H9 (cell line): ENCODE measurements around the gene BTN1A1. TPM values are rescaled to one million over a fixed set of nuclear protein-coding genes. Genes with fewer than 3 reads are reported as not detected.
A peak's percentile ranks its signal among the peaks of the same experiment; 100 is the strongest.

Experiments used
- DNase-seq: peaks from one replicate; pipeline ENCODE4 v3.0.0-alpha.2; 2017
- H2AFZ ChIP-seq: one replicate; pipeline ENCODE4 v1.6.1; 2013; ENCODE audit warnings: mild to moderate bottlenecking, low read length, control low read depth, moderate library complexity
- H2AK5ac ChIP-seq: 2 replicates; pipeline ENCODE4 v1.6.1; 2013; ENCODE audit warnings: low read length, control low read depth, mixed read lengths; ENCODE audit not compliant: insufficient read length
- H2BK120ac ChIP-seq: one replicate; pipeline ENCODE4 v1.6.1; 2013; ENCODE audit warnings: low read depth, mild to moderate bottlenecking, low read length, control low read depth, inconsistent platforms; ENCODE audit not compliant: poor library complexity, severe bottlenecking
- H2BK12ac ChIP-seq: 2 replicates; pipeline ENCODE4 v1.6.1; 2013; ENCODE audit warnings: low read length, control low read depth, mixed read lengths, low read depth; ENCODE audit not compliant: insufficient read length
- H2BK15ac ChIP-seq: 2 replicates; pipeline ENCODE4 v1.6.1; 2013; ENCODE audit warnings: low read depth, low read length, control low read depth
- H2BK20ac ChIP-seq: one replicate; pipeline ENCODE4 v1.6.1; 2013; ENCODE audit warnings: low read depth, mild to moderate bottlenecking, low read length, control low read depth, inconsistent platforms; ENCODE audit not compliant: poor library complexity, severe bottlenecking
- H2BK5ac ChIP-seq: 2 replicates; pipeline ENCODE4 v1.6.1; 2013; ENCODE audit warnings: low read length, control low read depth, mixed read lengths; ENCODE audit not compliant: insufficient read length
- H3K14ac ChIP-seq: 2 replicates; pipeline ENCODE4 v1.6.1; 2013; ENCODE audit warnings: low read length, control low read depth; ENCODE audit not compliant: insufficient read depth
- H3K18ac ChIP-seq: 2 replicates; pipeline ENCODE4 v1.6.1; 2013; ENCODE audit warnings: low read depth, mild to moderate bottlenecking, mixed read lengths, low read length, control low read depth; ENCODE audit not compliant: insufficient read length
- H3K23ac ChIP-seq: 2 replicates; pipeline ENCODE4 v1.6.1; 2013; ENCODE audit warnings: low read length, control low read depth, mixed read lengths, low read depth; ENCODE audit not compliant: insufficient read length
- H3K23me2 ChIP-seq: 2 replicates; pipeline ENCODE4 v1.6.1; 2013; ENCODE audit warnings: low read depth, mild to moderate bottlenecking, mixed read lengths, low read length, control low read depth; ENCODE audit not compliant: insufficient read length, poor library complexity, severe bottlenecking
- H3K27ac ChIP-seq: 2 replicates; pipeline ENCODE4 v1.5.1; 2013; ENCODE audit warnings: low read length, control low read depth, mixed read lengths, low read depth; ENCODE audit not compliant: insufficient read length
- H3K27me3 ChIP-seq: 2 replicates; pipeline ENCODE4 v1.6.1; 2013; ENCODE audit warnings: low read length, control low read depth, inconsistent platforms; ENCODE audit not compliant: insufficient read depth
- H3K4ac ChIP-seq: 2 replicates; pipeline ENCODE4 v1.6.1; 2013; ENCODE audit warnings: low read depth, mild to moderate bottlenecking, control low read depth, inconsistent platforms, low read length, moderate library complexity
- H3K4me1 ChIP-seq: 2 replicates; pipeline ENCODE4 v1.6.1; 2013; ENCODE audit warnings: low read length, control low read depth, inconsistent platforms; ENCODE audit not compliant: insufficient read depth
- H3K4me2 ChIP-seq: 2 replicates; pipeline ENCODE4 v1.6.1; 2013; ENCODE audit warnings: low read length, control low read depth, mixed read lengths; ENCODE audit not compliant: insufficient read length, insufficient read depth
- H3K56ac ChIP-seq: 2 replicates; pipeline ENCODE4 v1.6.1; 2013; ENCODE audit warnings: low read depth, mild to moderate bottlenecking, mixed read lengths, low read length, control low read depth; ENCODE audit not compliant: insufficient read length
- H3K79me1 ChIP-seq: 2 replicates; pipeline ENCODE4 v1.6.1; 2013; ENCODE audit warnings: low read depth, mild to moderate bottlenecking, moderate library complexity, low read length, control low read depth, inconsistent platforms; ENCODE audit not compliant: insufficient read depth, poor library complexity, severe bottlenecking
- H3K79me2 ChIP-seq: 2 replicates; pipeline ENCODE4 v1.6.1; 2013; ENCODE audit warnings: low read length, control low read depth, inconsistent platforms; ENCODE audit not compliant: insufficient read depth
- H3K9ac ChIP-seq: 2 replicates; pipeline ENCODE4 v1.6.1; 2013; ENCODE audit warnings: low read length, control low read depth, mixed read lengths; ENCODE audit not compliant: insufficient read length; ENCODE audit errors: extremely low read depth
- H3K9me3 ChIP-seq: one replicate; pipeline ENCODE4 v1.6.1; 2013; ENCODE audit warnings: low read depth, low read length, inconsistent platforms; ENCODE audit not compliant: control insufficient read depth
- H3T11ph ChIP-seq: one replicate; pipeline ENCODE4 v1.6.1; 2013; ENCODE audit warnings: mild to moderate bottlenecking, low read length, control low read depth, inconsistent platforms
- H4K20me1 ChIP-seq: one replicate; pipeline ENCODE4 v1.6.1; 2013; ENCODE audit not compliant: control insufficient read depth, insufficient read length, insufficient read depth
- H4K5ac ChIP-seq: 2 replicates; pipeline ENCODE4 v1.6.1; 2013; ENCODE audit warnings: low read depth, mild to moderate bottlenecking, mixed read lengths, low read length, control low read depth; ENCODE audit not compliant: insufficient read length
- H4K8ac ChIP-seq: replicated peaks from 2 replicates; pipeline ENCODE4 v1.6.1; 2013; ENCODE audit warnings: low read length, control low read depth, mixed read lengths, low read depth; ENCODE audit not compliant: insufficient read length
- H4K91ac ChIP-seq: 2 replicates; pipeline ENCODE4 v1.6.1; 2013; ENCODE audit warnings: low read depth, mild to moderate bottlenecking, moderate library complexity, mixed read lengths, low read length, control low read depth; ENCODE audit not compliant: insufficient read length
- H3K27ac Mint-ChIP-seq, 3 experiments: 2 replicates in 2 of 3; 3 replicates in 1 of 3; pipeline ENCODE4 v1.8.0; 2020 to 2021; ENCODE audit warnings: mixed read lengths in 3 of 3, mild to moderate bottlenecking in 1 of 3, moderate library complexity in 1 of 3
- H3K27me3 Mint-ChIP-seq: 2 replicates; pipeline ENCODE4 v1.8.0; 2021; ENCODE audit warnings: low read depth, mild to moderate bottlenecking, moderate library complexity, mixed read lengths
- H3K36me3 Mint-ChIP-seq, 3 experiments: 2 replicates in 2 of 3; 3 replicates in 1 of 3; pipeline ENCODE4 v1.8.0; 2020 to 2021; ENCODE audit warnings: low read depth in 3 of 3, mixed read lengths in 3 of 3; ENCODE audit not compliant: insufficient read depth in 1 of 3
- H3K4me1 Mint-ChIP-seq, 2 experiments: 2 replicates each; pipeline ENCODE4 v1.8.0; 2020; ENCODE audit warnings: mixed read lengths in 2 of 2
- H3K4me3 Mint-ChIP-seq, 2 experiments: 2 replicates in 1 of 2; 3 replicates in 1 of 2; pipeline ENCODE4 v1.8.0; 2020 to 2021; ENCODE audit warnings: mild to moderate bottlenecking in 2 of 2, mixed read lengths in 2 of 2, moderate library complexity in 1 of 2
- H3K9me3 Mint-ChIP-seq, 2 experiments: 2 replicates in 1 of 2; 3 replicates in 1 of 2; pipeline ENCODE4 v1.8.0; 2020; ENCODE audit warnings: mild to moderate bottlenecking in 2 of 2, mixed read lengths in 2 of 2, moderate library complexity in 1 of 2
- CTCF ChIP-seq: fragments of 200-600 bp; sonication (generic); conservative IDR thresholded peaks from 3 replicates; pipeline ENCODE4 v1.8.0; 2021; ENCODE audit warnings: antibody characterized with exemption, mild to moderate bottlenecking
- WGBS: extraction: QIAGEN DNeasy Blood & Tissue Kit; methylation state at CpG from one replicate; pipeline ENCODE4 v1.1.7; 2013; ENCODE audit warnings: missing lambda C conversion rate, low lambda C conversion rate, mixed read lengths; ENCODE audit not compliant: insufficient read length; ENCODE audit errors: extremely low coverage; 5-methylcytosine and 5-hydroxymethylcytosine counted together
- total RNA-seq: library from RNA; stranded (reverse); gene quantifications from 2 replicates; pipeline ENCODE4 v1.2.1, GENCODE V29; 2021

Gene BTN1A1
- total RNA-seq, 1 experiment from 2014 or later = 0.15 TPM

GRCh38 chr6:26474439-26474881 is 25.6 kb upstream of the BTN1A1 start:
- H2BK120ac ChIP-seq = no peak overlapping the region
- no peak overlapping the region for H2BK12ac ChIP-seq
- peak overlapping the region; percentile 57 for H3K18ac ChIP-seq
- peak overlapping the region; percentile 42 for H3K4me2 ChIP-seq
- H2BK20ac ChIP-seq = no peak overlapping the region
- H3K27me3 ChIP-seq = no peaks in the 10 kb centered on the region
- H2BK5ac ChIP-seq = no peak overlapping the region
- H2AFZ ChIP-seq = no peak overlapping the region
- no peaks in the 10 kb centered on the region for H3K79me1 ChIP-seq
- peaks cover 30 to 32% of the 10 kb centered on the region in 2 experiments for H3K4me1 Mint-ChIP-seq
- H3K4me3 Mint-ChIP-seq = peak overlapping the region in 1 of 2 experiments; percentile 58; a peak in 4 of 5 replicates
- no peak for DNase-seq
- H3K79me2 ChIP-seq = no peaks in the 10 kb centered on the region
- H3K4me1 ChIP-seq = peaks cover 4% of the 10 kb centered on the region; the same call in 1 of the 2 replicates
- H2BK15ac ChIP-seq = no peak overlapping the region
- no peak overlapping the region for H3K14ac ChIP-seq
- no peak overlapping the region for H3K9ac ChIP-seq
- peaks cover 0 to 24% (median 13%) of the 10 kb centered on the region in 3 experiments; a peak in 5 of 7 replicates for H3K36me3 Mint-ChIP-seq
- no peak overlapping the region for H3K23ac ChIP-seq
- H3K9me3 Mint-ChIP-seq = peaks cover 0 to 3% of the 10 kb centered on the region in 2 experiments; a peak in 3 of 5 replicates
- no peaks in the 10 kb centered on the region for H4K20me1 ChIP-seq
- no peak overlapping the region for H2AK5ac ChIP-seq
- H3K9me3 ChIP-seq = peaks cover 7% of the 10 kb centered on the region
- no peak overlapping the region for H4K91ac ChIP-seq
- no peak overlapping the region for H4K8ac ChIP-seq
- H3K27me3 Mint-ChIP-seq = no peaks in the 10 kb centered on the region; the same call in 1 of the 2 replicates
- no peak overlapping the region for H3K4ac ChIP-seq
- H3T11ph ChIP-seq = no peak overlapping the region
- H3K56ac ChIP-seq = no peak overlapping the region
- H4K5ac ChIP-seq = no peak overlapping the region
- no CpG with 5 or more reads among the region's 2 CpGs for WGBS
- H3K27ac ChIP-seq = no peak overlapping the region
- no peak for TF ChIP-seq CTCF
- no peaks in the 10 kb centered on the region for H3K23me2 ChIP-seq
- H3K27ac Mint-ChIP-seq = peak overlapping the region; percentile 17 to 92 (median 44); a peak in 4 of 7 replicates
